IPS-15b (cell line): Measurements from ENCODE around the gene TTC21A.
"Not testable (repeated sequence)": the region's sequence is repeated elsewhere in the genome, so short reads cannot be mapped to it uniquely, and the experiment has no call there.

ENCODE experiments used
- H3K27me3 ChIP-seq: one replicate; pipeline ENCODE4 v1.6.1; 2013; ENCODE audit warnings: low read length; ENCODE audit not compliant: control insufficient read depth, insufficient read depth
- H3K36me3 ChIP-seq: one replicate; pipeline ENCODE4 v1.6.1; 2013; ENCODE audit warnings: low read length; ENCODE audit not compliant: control insufficient read depth, insufficient read depth
- H3K4me1 ChIP-seq: one replicate; pipeline ENCODE4 v1.6.1; 2013; ENCODE audit warnings: mild to moderate bottlenecking, low read length; ENCODE audit not compliant: control insufficient read depth, insufficient read depth
- H3K4me3 ChIP-seq: one replicate; pipeline ENCODE4 v1.5.1; 2013; ENCODE audit warnings: low read depth, low read length
- H3K9ac ChIP-seq: one replicate; pipeline ENCODE4 v1.6.1; 2013; ENCODE audit warnings: low read depth, mild to moderate bottlenecking, low read length
- H3K9me3 ChIP-seq: one replicate; pipeline ENCODE4 v1.6.1; 2013; ENCODE audit warnings: mild to moderate bottlenecking, low read length; ENCODE audit not compliant: control insufficient read depth, insufficient read depth

Gene TTC21A

GRCh38 chr3:39168156-39168780 is 60.8 kb downstream of the TTC21A start:
- no peaks in the 10 kb centered on the region for H3K36me3 ChIP-seq
- no peak overlapping the region for H3K9ac ChIP-seq
- no peaks in the 10 kb centered on the region for H3K9me3 ChIP-seq
- H3K4me3 ChIP-seq, result no peak overlapping the region
- H3K4me1 ChIP-seq, result no peaks in the 10 kb centered on the region
- H3K27me3 ChIP-seq, result no peaks in the 10 kb centered on the region

DNA sequence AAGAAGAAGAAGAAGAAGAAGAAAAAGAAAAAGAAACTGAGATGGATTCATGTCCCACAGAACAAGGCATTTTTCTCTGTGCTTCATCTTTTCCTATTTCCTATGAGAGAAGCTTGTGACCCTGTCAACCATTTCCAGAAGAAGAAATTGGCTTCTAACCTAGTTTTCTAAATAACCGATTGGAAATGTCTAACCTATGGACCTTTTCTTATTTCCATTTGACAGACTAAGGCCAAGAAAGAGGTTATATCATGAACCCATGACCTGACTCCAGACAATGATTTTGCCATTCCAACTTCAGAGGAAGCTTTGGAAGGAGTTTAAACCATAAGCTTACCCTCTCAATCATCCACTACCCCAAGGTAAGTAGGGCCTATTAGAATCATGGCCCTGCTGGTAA is 62.2 kb downstream of the TTC21A start:
- Histone ChIP-seq H3K9ac (no peak overlapping the region), H3K36me3 (no peaks in the 10 kb centered on the region), H3K9me3 (no peaks in the 10 kb centered on the region), H3K27me3 (no peaks in the 10 kb centered on the region), H3K4me3 (no peak overlapping the region), H3K4me1 (no peaks in the 10 kb centered on the region)

GRCh38 chr3:39170461-39170860 is 63.0 kb downstream of the TTC21A start:
- Histone ChIP-seq H3K36me3 (no peaks in the 10 kb centered on the region), H3K4me3 (no peak overlapping the region), H3K27me3 (no peaks in the 10 kb centered on the region), H3K9ac (no peak overlapping the region), H3K9me3 (no peaks in the 10 kb centered on the region), H3K4me1 (no peaks in the 10 kb centered on the region)

GRCh38 chr3:39170877-39171276 is 63.4 kb downstream of the TTC21A start:
- not testable (repeated sequence) for H3K9ac ChIP-seq, H3K36me3 ChIP-seq, H3K4me3 ChIP-seq, H3K4me1 ChIP-seq, H3K27me3 ChIP-seq, H3K9me3 ChIP-seq

DNA sequence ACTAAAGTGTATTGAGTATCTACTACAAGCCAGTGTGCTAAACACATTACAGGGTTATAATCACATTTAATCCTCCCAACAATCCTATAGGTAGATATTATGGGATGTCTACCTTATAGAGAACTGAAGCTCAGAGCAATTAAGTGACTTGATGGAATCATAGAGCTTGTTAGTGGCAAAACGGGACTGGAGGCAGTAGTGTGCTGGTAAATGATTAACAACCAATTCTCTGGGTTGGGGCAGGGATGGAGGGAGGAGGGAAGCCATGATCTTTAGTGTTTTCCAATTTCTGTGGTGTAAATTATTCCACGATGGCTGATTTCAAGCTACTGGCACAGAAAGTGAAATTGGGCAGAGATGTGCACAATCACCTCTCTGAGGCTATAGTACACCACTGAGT is 64.4 kb downstream of the TTC21A start:
- no peaks in the 10 kb centered on the region for H3K36me3 ChIP-seq
- H3K4me3 ChIP-seq, result no peak overlapping the region
- H3K4me1 ChIP-seq, result no peaks in the 10 kb centered on the region
- no peaks in the 10 kb centered on the region for H3K9me3 ChIP-seq
- no peaks in the 10 kb centered on the region for H3K27me3 ChIP-seq
- H3K9ac ChIP-seq, result no peak overlapping the region

DNA sequence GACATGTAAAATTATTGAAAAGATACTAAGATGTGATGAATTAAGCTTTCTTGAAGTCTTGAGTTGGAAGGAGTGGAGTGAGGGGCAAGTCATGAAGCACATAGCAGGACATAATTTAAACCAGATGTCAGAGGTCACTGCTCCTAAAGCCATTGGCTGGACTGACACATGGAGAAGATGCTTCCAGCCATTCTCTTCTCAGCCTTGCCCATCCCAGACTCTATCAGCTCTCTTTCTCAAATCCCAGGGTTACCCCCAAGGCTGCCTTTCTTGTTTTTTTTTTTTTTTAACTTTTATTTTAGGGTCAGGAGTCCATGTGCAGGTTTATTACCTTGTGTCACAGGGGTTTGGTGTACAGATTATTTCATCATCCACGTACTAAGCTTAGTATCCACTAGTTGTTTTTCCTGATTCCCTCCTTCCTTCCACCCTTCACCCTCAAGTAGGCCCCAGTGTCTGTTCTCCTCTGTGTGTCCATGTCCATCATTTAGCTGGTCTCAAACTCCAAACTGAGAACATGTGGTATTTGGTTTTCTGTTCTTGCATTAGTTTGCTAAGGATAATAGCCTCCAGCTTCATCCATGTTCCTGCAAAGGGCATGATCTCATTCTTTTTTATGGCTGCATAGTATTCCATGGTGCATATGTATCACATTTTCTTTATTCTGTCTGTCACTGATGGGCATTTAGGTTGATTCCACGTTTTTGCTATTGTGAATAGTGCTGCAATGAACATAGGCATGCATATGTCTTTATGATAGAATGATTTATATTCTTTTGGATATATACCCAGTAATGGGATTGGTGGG is 66.0 kb downstream of the TTC21A start:
- H3K36me3 ChIP-seq, result no peaks in the 10 kb centered on the region
- H3K9ac ChIP-seq, result no peak overlapping the region
- H3K27me3 ChIP-seq, result peaks cover 1% of the 10 kb centered on the region
- H3K4me1 ChIP-seq, result peaks cover 8% of the 10 kb centered on the region
- H3K4me3 ChIP-seq, result no peak overlapping the region
- no peaks in the 10 kb centered on the region for H3K9me3 ChIP-seq

DNA sequence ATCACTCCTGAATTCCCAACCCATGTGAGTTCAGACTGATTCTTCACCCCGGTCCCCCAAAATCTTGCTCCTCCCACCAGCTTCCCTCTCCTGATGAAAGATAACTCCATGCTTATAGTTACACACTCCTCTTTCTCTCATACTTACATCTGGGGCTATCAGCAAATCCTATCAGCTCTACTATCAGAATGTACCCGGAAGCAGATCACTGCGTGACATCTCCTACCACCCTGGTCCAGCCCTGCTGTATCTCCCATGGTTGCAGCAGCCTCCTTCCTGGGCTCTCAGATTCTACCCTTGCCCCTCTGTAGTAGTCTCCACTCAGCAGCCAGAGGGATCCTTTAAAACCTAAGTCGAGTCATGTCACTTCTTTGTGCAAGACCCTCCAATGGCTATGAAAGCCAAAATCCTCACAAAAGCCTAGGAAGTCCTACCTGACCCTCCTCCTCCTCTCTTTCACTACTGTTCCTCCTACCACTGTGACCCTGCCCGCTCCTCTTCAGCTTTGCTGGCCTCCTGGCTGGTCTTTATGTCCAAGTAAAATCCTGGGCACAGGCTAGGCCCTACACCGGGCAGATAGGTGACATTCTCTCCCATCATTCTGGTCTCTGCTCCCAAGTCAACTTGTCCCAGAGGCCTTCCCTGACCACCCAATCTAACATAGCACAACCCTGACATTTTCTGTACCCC is 68.7 kb downstream of the TTC21A start:
- no peak overlapping the region for H3K9ac ChIP-seq
- no peaks in the 10 kb centered on the region for H3K36me3 ChIP-seq
- peaks cover 22% of the 10 kb centered on the region for H3K4me1 ChIP-seq
- H3K9me3 ChIP-seq, result no peaks in the 10 kb centered on the region
- H3K4me3 ChIP-seq, result no peak overlapping the region
- peaks cover 20% of the 10 kb centered on the region for H3K27me3 ChIP-seq

DNA sequence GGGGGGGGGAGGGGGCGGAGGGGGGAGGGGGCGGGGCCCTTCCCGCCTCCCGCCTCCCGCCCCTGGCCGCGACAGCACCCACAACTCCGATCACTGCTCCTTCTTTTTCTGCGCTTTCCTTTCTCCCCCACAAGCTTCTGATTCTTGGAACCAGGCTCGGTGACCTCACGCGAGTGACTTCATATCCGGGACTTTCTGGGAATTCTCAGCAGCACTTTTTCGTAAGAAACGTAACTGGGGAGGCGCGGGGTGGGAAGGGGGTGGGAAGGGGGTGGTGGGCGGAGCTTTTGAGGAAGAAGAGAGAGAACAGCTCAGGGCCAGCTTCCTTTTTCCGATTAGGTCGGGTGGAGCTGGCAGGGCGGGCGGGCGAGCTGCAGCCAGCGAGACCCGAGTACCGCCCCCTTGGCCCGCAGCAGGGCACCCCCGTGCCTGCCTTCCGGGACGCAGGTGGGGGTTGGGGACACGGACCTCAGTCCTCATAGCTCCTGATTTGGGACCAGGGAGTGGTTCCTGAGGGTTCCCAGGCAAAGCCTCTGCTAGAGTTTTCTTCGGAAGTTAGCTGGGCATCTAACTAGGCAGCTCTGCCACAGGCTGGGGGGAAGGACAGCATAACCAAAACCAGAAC is 70.3 kb downstream of the TTC21A start:
- Histone ChIP-seq H3K4me3 (peak overlapping the region; percentile 69), H3K27me3 (peaks cover 20% of the 10 kb centered on the region), H3K9ac (peak overlapping the region; percentile 65), H3K9me3 (no peaks in the 10 kb centered on the region), H3K36me3 (no peaks in the 10 kb centered on the region), H3K4me1 (peaks cover 24% of the 10 kb centered on the region)

DNA sequence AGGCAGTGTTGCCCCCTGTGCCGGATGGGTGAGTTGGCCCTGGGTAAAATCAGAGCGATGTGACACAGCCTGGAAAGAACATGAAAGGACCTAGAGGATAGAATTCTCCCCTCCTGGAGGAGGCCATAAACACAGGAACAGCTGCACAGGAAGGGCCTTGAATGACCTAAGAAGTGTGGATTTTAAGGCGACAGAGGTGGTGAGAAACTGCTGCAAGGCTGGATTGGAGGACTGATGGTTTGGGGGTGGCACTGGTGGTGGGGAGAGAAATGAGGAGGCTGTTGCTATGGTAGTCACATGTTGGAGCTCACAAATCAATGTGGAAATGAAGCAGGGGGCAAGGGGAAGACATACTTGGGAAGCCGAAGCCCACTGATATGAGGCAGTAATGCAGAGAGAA is 71.1 kb downstream of the TTC21A start:
- peak overlapping the region; percentile 65 for H3K9ac ChIP-seq
- peak overlapping the region; percentile 69 for H3K4me3 ChIP-seq

DNA sequence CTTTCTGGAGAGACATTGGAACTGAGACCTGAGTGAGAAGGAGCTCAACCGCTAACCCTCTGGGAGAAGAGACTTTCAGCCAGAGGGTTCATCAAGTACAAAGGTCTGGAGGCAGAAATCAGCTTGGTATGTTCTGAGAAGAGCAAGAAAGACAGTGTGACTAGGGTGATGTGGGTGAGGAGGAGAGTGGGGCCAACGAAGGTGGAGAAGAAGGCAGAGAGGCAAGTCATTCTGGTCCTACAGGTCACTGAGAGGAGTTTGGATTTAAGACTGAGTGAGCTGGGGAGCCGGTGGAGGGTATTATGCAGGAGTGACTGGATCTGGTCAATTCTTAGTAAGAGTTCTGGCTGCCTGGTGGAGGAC is 72.7 kb downstream of the TTC21A start:
- Histone ChIP-seq H3K27me3 (peaks cover 20% of the 10 kb centered on the region), H3K36me3 (no peaks in the 10 kb centered on the region), H3K4me3 (peak overlapping the region; percentile 67), H3K9me3 (no peaks in the 10 kb centered on the region), H3K9ac (no peak overlapping the region), H3K4me1 (peaks cover 24% of the 10 kb centered on the region)

More for the DNA sequence above, 71.1 kb downstream of the TTC21A start:
- no peaks in the 10 kb centered on the region for H3K9me3 ChIP-seq
- no peaks in the 10 kb centered on the region for H3K36me3 ChIP-seq
- H3K4me1 ChIP-seq, result peaks cover 24% of the 10 kb centered on the region
- H3K27me3 ChIP-seq, result peaks cover 20% of the 10 kb centered on the region

GRCh38 chr3:39180546-39181346 is 73.3 kb downstream of the TTC21A start:
- H3K4me1 ChIP-seq, result peaks cover 24% of the 10 kb centered on the region
- H3K36me3 ChIP-seq, result no peaks in the 10 kb centered on the region
- no peaks in the 10 kb centered on the region for H3K9me3 ChIP-seq
- H3K9ac ChIP-seq, result no peak overlapping the region
- H3K27me3 ChIP-seq, result peaks cover 20% of the 10 kb centered on the region
- peak overlapping the region; percentile 67 for H3K4me3 ChIP-seq
